ENCODE results near the gene SULT1E1.
"Not testable (repeated sequence)": the region's sequence is repeated elsewhere in the genome, so short reads cannot be mapped to it uniquely, and the experiment has no call there.

Gene SULT1E1

GRCh38 chr4:69838977-69839376, 21.0 kb downstream of the SULT1E1 start:
- no peak for DNase-seq

GRCh38 chr4:69836287-69836686, 23.7 kb downstream of the SULT1E1 start:
- no peak for DNase-seq

GRCh38 chr4:69835766-69836165, 24.2 kb downstream of the SULT1E1 start:
- DNase-seq: no peak

- DNase-seq: no peak
Measured at GRCh38 chr4:69833251-69833650, 26.7 kb downstream of the SULT1E1 start.

- DNase-seq: no peak
Measured at GRCh38 chr4:69832326-69833030, 27.5 kb downstream of the SULT1E1 start.

- DNase-seq: peak; percentile 1
Measured at GRCh38 chr4:69831646-69832325, 28.2 kb downstream of the SULT1E1 start.

GRCh38 chr4:69831270-69831627, 28.7 kb downstream of the SULT1E1 start:
- no peak for DNase-seq

- DNase-seq: no peak
Measured at GRCh38 chr4:69830560-69831269, 29.2 kb downstream of the SULT1E1 start.

GRCh38 chr4:69830192-69830559, 29.8 kb downstream of the SULT1E1 start:
- no peak for DNase-seq

GRCh38 chr4:69829678-69830077, 30.3 kb downstream of the SULT1E1 start:
- DNase-seq: no peak

- DNase-seq: no peak
Measured at GRCh38 chr4:69828828-69829227, 31.1 kb downstream of the SULT1E1 start.

- not testable (repeated sequence) for DNase-seq
Measured at GRCh38 chr4:69825056-69825455, 34.9 kb downstream of the SULT1E1 start.

- peak; percentile 16 for DNase-seq
Measured at GRCh38 chr4:69823481-69824186, 36.3 kb downstream of the SULT1E1 start.

- no peak for DNase-seq
Measured at GRCh38 chr4:69823048-69823447, 36.9 kb downstream of the SULT1E1 start.

- no peak for DNase-seq
Measured at GRCh38 chr4:69822198-69822597, 37.7 kb downstream of the SULT1E1 start.

GRCh38 chr4:69818060-69818639, 41.8 kb downstream of the SULT1E1 start:
- no peak for DNase-seq

GRCh38 chr4:69816236-69816635, 43.7 kb downstream of the SULT1E1 start:
- DNase-seq: no peak

- DNase-seq: no peak
Measured at GRCh38 chr4:69813628-69814027, 46.3 kb downstream of the SULT1E1 start.

- DNase-seq: no peak
Measured at GRCh38 chr4:69811166-69811565, 48.8 kb downstream of the SULT1E1 start.

GRCh38 chr4:69800599-69800998, 59.3 kb downstream of the SULT1E1 start:
- no peak for DNase-seq

GRCh38 chr4:69799337-69799736, 60.6 kb downstream of the SULT1E1 start:
- DNase-seq: no peak

GRCh38 chr4:69793732-69794131, 66.2 kb downstream of the SULT1E1 start:
- DNase-seq: no peak

Measured in activated CD4-positive, alpha-beta T cell treated with anti-CD3 and anti-CD28 coated beads, Interleukin-10, Interleukin-2, amounts not matched to agents 100 ng/mL and 50 ng/mL, durations not matched to agents 16 hours and 8 hours (primary cell).